ENCODE measurements around the gene SNAPIN. TPM values are rescaled to one million over a fixed set of nuclear protein-coding genes. Genes with fewer than 3 reads are reported as not detected.
A peak's percentile ranks its signal among the peaks of the same experiment; 100 is the strongest.

SNAPIN gene
- total RNA-seq, 1 experiment from 2014 or later: 29.0 TPM

DNA sequence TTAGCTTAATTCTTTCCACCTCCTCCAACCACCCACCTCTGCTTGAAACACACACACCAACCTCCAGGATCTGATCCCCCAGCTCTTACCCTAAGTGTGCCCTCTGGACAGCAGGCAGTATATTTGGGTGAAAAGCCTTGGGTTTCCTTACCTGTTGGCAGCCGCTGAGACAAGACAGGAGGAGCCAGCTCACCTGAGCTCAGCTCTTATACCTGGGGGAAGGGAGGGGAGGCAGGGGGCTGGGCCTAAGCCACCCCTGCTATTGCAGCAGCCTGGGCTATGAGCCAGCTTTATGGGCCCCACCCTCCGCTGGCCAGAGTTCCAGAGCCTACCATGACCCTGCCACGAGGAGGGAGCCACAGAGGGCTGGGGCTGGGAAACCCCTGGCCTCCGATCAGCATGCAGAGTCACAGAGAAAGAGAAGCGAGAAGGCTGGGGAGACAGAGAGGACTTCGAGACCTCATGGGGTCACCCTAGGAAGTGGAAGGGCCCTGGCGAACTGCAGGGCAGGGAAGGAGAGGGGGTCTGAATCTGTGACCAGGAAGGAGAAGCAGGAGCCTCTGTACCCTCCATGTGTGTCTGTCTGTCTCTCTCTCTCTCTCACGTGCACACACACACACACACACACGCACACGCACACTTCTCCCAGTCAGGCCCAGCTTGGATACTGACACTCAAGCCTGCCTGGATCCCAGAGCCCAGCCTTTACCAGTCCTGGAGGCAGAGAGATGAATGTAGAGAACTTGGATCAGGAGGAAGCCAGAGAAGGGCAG, 42.2 kb upstream of the SNAPIN start, which contains the start of gene S100A14:
Gene S100A14, minus strand, starts transcription at position 182 of the 773 bp plus-strand sequence. CDS start 467 bp downstream, outside the sequence.
- no peak within 1 kb of the TSS for H2AK5ac ChIP-seq (ENCODE audit: insufficient read length, low read length)
- no peak within 1 kb of the TSS for H3T11ph ChIP-seq (ENCODE audit: low read length)
- peaks cover 5 to 17% (median 5%) of the 10 kb centered on the region in 3 experiments; a peak in 5 of 7 replicates for H3K36me3 Mint-ChIP-seq (ENCODE audit: insufficient read depth in 1 of 3, low read depth in 3 of 3)
- no peak within 1 kb of the TSS for H4K91ac ChIP-seq (ENCODE audit: insufficient read length, low read depth, low read length)
- no CpG with 5 or more reads among the region's 10 CpGs for WGBS (ENCODE audit: extremely low coverage, insufficient read length, low lambda C conversion rate)
- no peaks in the 10 kb centered on the region for H3K79me2 ChIP-seq (ENCODE audit: insufficient read depth, low read length)
- no peaks in the 10 kb centered on the region for H3K9me3 ChIP-seq (ENCODE audit: control insufficient read depth, low read depth, low read length)
- H3K4me1 ChIP-seq (ENCODE audit: insufficient read depth, low read length): peaks cover 4% of the 10 kb centered on the region; the same call in 1 of the 2 replicates
- no peak within 1 kb of the TSS for H2BK12ac ChIP-seq (ENCODE audit: insufficient read length, low read depth, low read length)
- peak within 1 kb of the TSS in 2 of 3 experiments; percentile 55 to 75; a peak in 3 of 7 replicates for H3K27ac Mint-ChIP-seq
- TF ChIP-seq CTCF (conservative IDR thresholded peaks at IDR 0.05): no peak
- no peak within 1 kb of the TSS for H3K56ac ChIP-seq (ENCODE audit: insufficient read length, low read depth, low read length)
- H3K27me3 Mint-ChIP-seq (ENCODE audit: low read depth): no peaks in the 10 kb centered on the region; the same call in 1 of the 2 replicates
- no peak within 1 kb of the TSS for H3K27ac ChIP-seq (ENCODE audit: insufficient read length, low read depth, low read length)
- no peak within 1 kb of the TSS for H2BK5ac ChIP-seq (ENCODE audit: insufficient read length, low read length)
- H4K8ac ChIP-seq (replicated peaks; ENCODE audit: insufficient read length, low read depth, low read length): no peak within 1 kb of the TSS
- no peak within 1 kb of the TSS for H2AFZ ChIP-seq (ENCODE audit: low read length)
- H3K23me2 ChIP-seq (ENCODE audit: insufficient read length, low read depth, low read length, poor library complexity, severe bottlenecking): no peaks in the 10 kb centered on the region
- no peak within 1 kb of the TSS for H3K4me2 ChIP-seq (ENCODE audit: insufficient read depth, insufficient read length, low read length)
- H3K9me3 Mint-ChIP-seq: no peaks in the 10 kb centered on the region
- H4K5ac ChIP-seq (ENCODE audit: insufficient read length, low read depth, low read length): no peak within 1 kb of the TSS
- no peak within 1 kb of the TSS for H2BK120ac ChIP-seq (ENCODE audit: low read depth, low read length, poor library complexity, severe bottlenecking)
- H2BK15ac ChIP-seq (ENCODE audit: low read depth, low read length): no peak within 1 kb of the TSS
- DNase-seq: no peak
- no peaks in the 10 kb centered on the region for H3K79me1 ChIP-seq (ENCODE audit: insufficient read depth, low read depth, low read length, poor library complexity, severe bottlenecking)
- H3K27me3 ChIP-seq (ENCODE audit: insufficient read depth, low read length): no peaks in the 10 kb centered on the region
- no peak within 1 kb of the TSS for H3K9ac ChIP-seq (ENCODE audit: extremely low read depth, insufficient read length, low read length)
- no peak within 1 kb of the TSS for H3K23ac ChIP-seq (ENCODE audit: insufficient read length, low read depth, low read length)
- H3K18ac ChIP-seq (ENCODE audit: insufficient read length, low read depth, low read length): no peak within 1 kb of the TSS
- H3K4me1 Mint-ChIP-seq: peaks cover 23 to 45% of the 10 kb centered on the region in 2 experiments
- no peak within 1 kb of the TSS for H2BK20ac ChIP-seq (ENCODE audit: low read depth, low read length, poor library complexity, severe bottlenecking)
- no peak within 1 kb of the TSS for H3K4ac ChIP-seq (ENCODE audit: low read depth, low read length)
- H3K14ac ChIP-seq (ENCODE audit: insufficient read depth, low read length): no peak within 1 kb of the TSS
- no peaks in the 10 kb centered on the region for H4K20me1 ChIP-seq (ENCODE audit: control insufficient read depth, insufficient read depth, insufficient read length)
- no peak within 1 kb of the TSS; a peak in 1 of 5 replicates for H3K4me3 Mint-ChIP-seq

Measured in H9 (cell line).